NOMO-1 treated with DMSO at 0.1 percent for 48 hours (cell line): ENCODE measurements around the gene RAB43.
"Not testable (repeated sequence)": the region's sequence is repeated elsewhere in the genome, so short reads cannot be mapped to it uniquely, and the experiment has no call there.

Source experiments
- DNase-seq: peaks from one replicate; lab custom pipeline; 2025; ENCODE audit not compliant: unreplicated experiment; lab: John Stamatoyannopoulos, UW

The RAB43 gene

DNA sequence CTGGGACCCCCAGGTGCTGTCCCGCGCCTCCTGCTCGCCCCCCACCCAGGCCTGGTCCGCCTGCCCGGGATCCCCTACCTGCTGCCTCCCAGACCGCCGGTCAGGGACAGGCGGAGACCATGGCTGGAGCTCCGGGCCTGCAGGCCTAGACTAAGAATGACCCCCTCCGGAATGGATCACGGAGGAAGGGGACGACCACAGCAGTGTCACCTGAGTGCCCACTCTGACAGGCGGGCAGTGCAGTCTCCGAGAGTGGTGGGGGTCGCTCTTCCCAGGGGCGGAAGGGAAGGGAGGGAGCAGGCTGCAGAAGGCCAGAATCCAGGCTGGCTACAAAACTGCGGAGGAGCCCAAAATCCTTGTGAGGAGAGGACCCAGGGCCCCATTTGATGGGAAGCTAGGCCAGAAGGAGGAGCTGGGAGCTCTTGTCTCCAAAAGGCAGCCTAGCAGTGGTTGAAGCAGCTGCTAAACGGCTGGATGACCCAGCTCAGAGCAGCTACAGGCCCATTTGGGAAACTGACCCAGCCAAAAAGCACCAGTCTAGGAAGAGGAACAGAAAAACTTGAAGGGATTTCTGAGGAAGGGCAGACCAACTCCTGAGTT, 908 bp upstream of the RAB43 start:
- no peak for DNase-seq

DNA sequence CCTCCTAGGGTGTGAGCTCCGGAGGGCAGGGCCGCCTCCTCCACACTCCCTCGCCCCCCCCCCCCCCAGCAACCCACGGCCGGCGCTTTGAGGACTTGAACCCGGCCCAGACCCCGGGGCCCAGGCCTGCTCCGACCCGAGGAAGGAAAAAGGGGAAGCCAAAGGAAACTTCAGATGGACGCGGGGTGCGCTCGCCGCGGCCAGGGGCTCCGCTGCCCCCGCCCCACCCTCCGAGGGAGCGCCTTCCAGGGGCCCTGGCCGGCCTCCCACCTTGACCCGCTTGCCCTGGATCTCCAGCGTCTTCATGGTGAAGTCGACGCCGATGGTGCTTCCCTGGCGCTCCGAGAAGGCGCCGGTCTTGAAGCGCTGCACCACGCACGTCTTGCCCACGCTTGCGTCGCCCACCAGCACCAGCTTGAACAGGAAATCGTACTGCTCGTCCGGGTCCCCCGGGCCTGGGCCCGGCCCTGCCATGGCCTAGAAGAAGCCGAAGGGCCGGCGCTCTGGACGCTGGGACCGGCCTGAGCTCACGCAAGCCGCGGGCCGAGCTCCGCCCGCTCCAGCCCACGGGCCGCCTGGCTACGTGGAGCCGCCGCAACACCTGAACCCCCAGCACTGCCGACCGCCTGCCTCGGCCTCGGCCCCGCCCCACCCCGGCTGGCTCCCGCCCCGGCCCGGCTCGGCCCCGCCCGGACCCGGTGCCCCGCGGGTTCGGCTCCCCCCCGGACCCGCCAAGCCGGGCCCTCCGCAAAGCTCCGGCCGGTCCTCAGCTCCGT, 400 bp downstream of the RAB43 start:
- peak; percentile 49 for DNase-seq

DNA sequence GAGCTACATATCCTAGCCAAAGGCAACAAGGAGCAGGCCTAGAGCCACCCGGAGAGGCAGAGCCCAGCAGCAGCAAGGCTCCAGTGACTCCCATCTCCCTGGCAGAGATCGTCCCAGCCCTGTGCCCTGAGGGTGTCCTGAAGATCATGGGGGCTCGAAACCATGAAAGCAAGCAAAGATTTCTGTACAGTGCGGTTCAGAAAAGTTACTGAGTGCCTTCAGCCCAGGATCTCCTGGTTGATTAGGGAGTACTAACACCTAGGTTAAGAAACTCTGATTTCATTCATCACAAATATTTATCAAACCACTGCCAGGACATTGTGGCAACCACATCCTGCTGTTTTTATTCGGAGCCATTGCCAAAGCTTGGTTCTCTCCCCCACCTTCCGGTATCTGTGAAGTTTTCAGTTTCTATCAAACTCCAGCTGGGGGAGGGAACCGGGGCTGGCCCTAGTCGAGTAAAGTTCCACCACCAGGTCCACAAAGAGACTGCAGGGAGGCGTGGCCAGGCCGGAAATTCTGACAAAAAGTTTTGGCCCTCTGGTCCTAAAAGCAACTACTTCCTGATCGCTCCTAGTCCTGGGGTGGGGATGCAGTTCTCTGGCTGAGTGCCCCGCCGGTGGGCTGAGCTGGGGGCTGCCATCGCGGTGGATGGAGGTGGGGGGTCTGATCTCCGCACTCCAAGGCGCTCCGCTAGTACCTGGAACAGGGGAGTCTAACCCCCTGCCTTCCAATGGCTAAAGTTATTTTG, 1.2 kb downstream of the RAB43 start:
- DNase-seq = peak; percentile 99

DNA sequence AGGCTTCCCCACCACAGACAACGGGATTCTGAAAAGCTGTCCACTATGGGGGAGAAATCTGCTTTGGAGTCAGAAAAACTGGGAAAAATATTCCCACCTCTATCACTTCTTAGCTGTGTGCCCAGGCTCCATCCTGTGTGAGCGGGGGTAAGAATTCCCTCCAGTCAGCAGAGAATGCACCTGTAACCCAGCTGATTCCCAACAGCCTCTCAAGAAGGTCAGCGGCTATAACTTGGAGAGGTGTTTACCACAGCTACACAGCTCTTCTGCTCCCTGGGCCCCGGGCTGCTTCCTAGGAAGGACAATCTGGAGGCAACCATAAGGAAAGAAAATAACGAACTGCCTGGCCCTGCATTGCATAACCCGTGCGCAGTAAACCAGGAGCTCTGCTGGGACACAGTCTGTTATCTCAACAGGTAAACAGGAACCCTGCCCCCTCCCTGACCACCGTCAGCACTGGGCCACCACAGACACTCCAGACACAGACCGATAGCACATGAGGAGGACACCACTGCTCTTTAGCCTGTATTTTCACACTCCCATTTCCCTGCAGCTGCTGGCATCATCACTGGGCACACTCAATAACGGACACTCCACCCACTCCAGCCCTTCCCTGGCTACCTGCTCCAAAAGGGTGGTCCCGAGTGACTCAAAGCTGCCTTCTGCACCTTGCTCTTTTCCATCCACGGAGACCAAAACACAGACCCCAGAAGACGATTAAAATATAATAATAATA, 2.1 kb downstream of the RAB43 start:
- DNase-seq = no peak

DNA sequence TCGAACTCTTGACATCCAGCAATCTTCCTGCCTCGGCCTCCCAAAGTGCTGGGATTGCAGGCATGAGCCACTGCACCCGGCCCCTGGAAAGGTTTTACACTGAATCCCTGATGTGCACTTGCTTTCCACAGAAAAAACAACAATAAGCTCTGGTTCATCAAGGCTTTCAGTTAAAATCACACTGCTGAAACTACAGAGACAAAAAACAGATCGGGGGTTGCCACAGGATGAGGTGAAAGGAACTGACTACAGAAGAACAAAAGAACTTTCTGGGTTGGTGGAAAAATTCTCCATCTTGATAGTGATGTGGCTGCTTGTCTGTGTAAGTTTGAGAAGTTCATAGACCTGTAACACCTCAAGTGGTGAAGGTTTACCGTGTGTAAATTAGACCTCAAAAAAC, 2.9 kb downstream of the RAB43 start:
- no peak for DNase-seq

DNA sequence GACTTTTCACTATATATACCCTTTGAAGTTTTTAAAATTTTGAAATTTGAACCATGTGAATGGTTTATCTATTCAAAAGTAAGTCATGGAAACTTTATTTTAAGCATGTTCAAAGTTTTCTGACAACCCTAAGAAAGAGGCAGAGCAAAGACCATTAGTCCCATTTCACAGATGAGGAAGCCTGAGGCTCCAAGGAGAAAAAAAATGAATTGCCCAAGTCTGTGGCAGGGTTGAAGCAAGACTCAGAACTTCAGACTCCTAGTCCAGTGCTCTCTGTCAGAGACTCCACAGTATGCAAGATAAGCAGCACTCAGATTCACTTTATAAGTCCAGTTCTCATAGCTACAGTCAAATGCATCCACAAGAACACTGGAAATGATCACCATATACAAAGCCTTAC, 4.5 kb downstream of the RAB43 start:
- no peak for DNase-seq

DNA sequence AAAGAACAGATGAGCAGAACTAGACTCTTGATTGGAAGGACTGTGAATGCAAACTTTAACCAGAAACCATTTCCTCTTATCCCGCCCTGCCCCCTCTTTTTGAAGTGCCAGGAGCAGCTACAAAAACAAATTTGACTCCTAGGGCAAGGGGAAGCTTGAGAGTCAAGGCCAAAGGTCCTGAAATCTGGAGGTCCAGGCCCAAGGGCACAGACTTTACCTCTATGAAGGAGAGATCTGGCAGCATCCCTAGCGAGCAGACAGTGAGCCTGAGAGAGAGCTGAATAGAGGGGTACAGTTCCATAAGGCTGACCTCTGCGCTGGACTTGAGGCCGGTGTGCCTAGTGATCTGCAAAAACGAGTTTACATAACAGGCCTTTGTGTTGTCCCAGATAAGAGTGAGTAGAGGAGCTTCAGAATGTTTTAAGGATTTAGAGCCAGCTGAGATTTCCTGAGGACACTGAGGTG, 5.1 kb downstream of the RAB43 start:
- peak; percentile 30 for DNase-seq

DNA sequence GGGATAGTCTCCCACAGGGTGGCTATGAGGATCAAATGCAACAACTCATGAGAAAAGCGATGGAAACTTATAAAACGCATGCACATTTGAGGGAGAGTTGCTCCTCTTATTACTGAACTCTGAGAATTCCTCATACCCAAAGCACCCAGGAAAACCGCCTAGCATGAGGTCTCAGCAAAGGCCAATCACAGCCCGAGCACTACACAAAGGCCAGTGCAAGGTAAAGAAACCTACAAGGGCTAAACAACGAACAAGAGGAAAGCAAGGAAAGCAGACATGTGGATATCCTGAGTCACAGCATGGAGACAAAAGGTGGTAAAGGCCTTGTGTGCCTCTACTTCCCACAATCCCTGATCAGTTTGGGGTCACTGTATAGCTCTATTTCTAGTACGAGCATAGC, 7.1 kb downstream of the RAB43 start:
- DNase-seq = no peak

DNA sequence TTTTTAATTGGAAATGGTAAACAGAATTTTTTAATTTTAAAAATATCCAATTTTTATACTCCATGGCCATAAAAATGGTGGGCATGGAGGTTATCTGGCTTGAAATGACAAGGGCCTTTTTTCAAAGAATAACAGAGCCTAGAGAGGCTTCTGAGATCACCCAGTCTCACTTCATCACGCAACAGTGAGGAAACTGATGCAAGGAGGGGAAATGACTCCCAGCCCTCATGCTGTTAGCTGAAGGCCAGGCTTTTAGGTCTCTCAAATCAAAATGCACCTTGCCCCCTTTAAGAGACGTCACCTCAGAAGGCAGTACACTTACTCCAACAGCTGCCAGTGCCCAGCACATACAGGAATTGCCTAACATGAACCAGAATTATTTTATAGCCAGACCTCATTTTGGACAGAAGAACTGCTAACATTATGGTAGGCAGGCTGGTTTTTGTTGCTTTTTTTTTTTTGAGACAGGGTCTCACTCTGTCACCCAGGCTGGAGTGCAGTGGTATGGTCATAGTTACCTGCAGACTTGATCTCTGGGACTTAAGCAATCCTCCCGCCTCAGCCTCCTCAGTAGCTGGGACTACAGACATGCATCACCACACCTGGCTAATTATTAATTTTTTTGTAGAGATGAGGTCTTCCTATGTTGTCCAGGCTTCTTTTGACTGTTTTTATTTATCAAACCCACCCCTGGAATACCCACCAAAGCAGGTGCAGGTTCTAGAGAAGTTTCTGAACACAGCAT, 9.1 kb downstream of the RAB43 start:
- peak; percentile 83 for DNase-seq

DNA sequence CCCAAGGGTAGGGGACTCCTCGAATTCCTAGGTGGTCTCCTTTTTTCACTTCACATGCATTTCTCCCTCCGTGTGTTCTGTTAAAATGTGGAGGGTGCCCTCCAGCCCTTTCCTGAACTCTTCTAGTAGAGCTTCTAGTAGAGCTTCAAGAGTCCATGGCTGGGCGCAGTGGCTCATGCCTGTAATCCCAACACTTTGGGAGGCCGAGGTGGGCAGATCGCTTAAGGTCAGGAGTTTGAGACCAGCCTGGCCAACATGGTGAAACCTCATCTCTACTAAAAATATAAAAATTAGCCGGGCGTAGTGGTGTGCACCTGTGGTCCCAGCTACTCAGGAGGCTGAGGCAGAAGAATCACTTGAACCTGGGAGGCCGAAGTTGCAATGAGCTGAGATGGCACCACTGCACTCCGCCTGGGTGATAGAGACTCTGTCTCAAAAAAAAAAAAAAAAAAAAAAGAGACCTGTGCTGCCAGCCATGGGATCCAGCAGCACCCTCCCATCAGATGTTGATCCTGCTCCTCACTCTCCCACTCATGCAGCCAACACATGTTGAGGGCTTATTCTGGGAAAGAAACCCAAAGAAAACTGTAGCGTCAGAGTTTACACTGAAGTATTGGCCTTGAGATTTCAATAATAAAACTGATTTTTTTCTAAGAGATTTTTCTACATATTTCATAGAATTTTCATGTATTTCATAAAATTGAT, 10.4 kb downstream of the RAB43 start:
- DNase-seq = not testable (repeated sequence)

DNA sequence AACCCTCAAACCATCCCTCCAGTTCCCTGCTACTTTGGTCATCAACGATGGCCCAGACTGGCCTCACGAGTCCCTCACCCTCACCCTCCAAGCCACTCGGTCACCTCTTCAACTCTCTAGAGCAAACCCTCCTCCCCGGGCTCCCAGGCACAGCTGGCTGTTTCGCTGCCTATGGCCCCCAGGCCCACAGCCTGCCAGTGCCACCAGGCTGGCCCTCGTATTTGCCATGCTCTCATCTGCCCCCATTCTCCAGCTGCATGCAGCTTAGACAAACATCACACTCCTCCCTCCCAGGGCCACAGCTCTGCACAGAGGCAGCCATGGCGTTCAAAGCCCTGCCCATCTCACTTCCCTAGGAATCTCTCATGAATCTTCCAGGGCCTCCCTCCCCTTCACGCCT, 13.8 kb downstream of the RAB43 start:
- DNase-seq = no peak

DNA sequence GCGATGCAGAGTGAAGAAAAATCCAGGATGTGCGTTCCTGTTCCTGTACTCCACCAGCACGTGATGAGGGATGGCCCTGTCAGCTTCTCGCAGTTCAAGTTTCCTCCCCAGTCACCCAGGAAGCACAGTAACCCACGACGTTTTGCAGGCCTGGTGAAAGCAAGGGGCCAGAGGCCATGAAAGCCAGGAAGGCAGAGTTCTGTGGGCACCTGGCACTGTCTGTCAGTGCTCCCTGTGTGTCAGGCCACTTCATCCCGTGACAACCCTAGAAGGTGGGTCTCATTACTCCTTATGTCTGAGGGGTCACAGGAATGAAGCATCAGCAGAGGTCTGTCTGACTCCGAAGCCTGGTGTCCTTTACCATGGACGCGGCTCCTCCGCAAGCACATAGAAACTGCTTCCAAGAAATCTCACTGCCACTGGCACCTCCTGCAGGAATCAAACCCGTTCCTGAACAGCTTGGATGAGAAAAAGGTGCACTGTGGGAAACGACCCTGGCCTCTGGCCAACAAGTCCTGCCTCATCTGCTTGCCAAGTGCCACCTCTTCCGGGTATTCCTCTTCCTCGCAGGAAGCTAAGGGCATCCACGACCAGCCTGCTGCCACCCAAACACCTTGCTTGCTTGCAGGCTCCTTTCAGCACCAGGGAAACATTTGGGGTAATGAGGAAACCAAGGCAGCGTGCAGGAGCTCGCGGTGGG, 14.6 kb downstream of the RAB43 start:
- no peak for DNase-seq

DNA sequence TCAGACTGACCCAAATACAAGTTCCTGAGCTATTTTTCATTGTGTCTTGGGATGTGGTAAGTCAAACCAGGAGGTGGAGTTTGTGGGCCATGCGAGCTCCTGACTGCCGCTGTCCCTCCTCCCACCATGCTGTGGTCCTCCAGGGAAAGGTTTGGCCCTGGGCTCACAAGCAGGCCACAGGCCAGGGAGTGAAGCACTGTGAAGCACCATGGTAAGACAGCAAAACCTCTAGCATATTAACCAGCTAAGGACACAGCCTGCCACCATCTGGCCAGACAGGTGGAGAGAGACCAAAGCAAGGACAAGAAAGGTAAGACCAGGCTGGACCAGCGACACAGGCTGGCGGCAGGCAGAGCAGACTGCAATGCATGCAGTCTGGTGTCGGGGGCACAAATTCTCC, 15.3 kb downstream of the RAB43 start:
- DNase-seq = no peak

DNA sequence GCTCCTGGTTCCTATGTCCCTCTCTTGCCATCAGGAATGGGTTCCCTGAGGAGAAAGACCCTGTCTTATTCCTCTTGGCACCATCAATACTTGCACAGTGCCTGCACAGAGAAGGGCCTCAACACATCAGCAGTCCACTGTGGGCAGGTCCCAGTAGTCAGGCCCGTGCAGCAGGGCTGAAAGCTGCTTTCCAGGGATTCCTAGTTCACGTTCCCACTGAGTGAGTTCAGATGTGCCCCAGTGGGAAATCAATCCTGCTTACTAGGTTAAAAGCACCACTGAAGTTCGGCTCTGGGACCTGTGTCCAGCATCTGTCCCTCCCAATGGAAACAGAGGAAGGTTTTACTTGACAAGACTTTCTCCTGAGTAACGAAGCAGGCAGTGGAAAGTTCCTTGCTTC, 15.7 kb downstream of the RAB43 start:
- DNase-seq = no peak

DNA sequence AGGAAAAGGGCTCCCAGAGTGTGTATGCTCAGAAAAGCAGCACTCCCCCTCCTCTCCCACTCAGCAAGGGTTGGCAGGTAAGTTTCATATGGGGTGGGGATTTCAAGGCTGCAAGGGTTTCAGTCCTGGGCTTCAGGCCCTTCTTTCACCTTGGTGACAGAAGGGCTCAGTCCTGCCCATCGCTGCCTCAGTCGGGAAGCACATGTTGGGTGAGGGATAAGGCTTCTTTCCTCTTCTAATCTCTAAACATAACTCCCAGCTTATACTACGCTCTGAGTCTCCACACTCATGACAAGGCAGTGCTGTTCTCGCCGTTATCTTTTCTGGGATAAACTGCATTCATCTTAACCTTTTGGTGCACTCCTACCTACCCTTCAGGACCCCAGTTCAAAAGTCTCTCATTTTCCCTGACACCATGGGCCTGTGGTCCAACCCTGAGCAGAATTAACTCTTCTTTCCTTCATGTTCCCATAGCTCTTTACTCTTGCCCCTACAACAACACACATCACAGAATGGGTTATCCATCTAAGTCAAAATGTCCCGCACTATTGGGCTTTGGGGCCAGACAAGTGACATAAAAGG, 17.0 kb downstream of the RAB43 start:
- no peak for DNase-seq

DNA sequence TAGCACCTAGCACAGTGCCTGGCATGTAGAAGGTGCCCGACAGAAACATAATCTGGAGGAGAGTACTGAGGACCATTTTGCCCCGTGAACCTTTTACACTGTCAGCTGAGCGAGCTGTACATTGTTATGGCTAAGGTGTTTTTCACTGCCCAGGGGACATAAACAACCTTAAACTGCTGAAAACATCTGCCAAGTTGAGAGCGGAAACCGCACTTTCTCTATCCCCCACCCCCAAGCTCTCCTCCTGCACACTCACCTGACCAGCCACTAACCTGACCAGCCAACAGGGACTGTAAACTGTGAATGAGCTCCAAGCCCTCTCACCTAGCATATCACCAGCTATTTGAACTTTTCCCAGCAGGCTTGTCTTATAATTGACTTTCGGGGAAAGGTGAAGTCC, 17.6 kb downstream of the RAB43 start:
- DNase-seq = no peak

DNA sequence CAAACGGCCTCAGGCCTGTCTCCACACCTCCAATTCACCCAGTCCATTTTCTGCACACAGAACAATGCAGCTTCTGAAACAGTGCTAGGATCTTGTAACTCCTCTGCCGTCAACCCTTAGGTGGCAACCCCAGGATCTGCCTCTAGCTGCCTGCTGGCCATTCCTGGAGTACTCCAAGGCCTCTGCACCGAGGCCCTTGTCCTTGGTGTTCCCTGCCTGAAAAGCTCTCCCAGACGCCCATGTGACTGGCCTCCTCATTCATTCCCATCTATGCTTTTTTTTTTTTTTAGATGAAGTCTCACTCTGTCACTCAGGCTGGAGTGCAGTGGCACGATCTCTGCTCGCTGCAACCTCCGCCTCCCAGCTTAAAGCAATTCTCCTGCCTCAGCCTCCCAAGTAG, 18.3 kb downstream of the RAB43 start:
- no peak for DNase-seq

DNA sequence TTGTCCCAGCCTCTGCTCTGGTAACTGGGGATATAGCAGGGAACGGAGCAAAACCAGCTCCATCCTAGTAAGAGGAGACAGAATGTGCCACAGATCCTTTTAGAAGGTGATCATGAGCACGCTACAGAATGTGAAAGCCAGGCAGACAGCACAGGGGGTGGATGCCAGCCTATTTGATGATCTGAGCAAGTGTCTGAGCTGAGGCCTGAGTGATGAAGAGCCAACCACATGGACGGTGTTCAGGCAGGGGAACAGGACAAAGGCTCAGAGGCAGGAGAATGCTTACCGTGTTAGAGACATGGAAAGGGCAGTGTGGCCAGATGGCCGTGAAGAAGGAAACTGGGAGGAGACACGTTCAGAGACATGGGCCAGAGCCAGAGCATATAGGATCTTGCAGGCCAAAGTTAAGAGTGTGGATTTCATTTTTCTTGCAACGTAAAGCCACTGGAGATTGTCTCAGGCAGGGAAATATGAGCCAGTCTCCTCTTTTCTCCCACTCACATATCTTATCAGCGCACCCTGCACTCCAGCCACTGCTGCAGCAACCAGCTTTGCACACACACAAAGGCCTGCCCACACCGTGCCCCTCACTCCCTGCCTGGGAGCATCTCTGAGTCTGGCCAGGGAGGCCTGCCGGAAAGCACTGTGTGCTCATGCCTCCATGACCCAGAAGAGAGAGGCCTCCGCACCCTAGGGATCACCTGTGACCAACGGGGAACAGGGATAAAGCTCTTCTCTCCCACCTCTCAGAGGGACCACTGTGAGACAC, 20.1 kb downstream of the RAB43 start:
- DNase-seq = no peak
